Stimulated activated naive CD8-positive, alpha-beta T cell treated with anti-CD3 and anti-CD28 coated beads, Interleukin-15, Interleukin-2, amounts not matched to agents 100 ng/mL and 50 ng/mL, for 24 hours (primary cell): Measurements from ENCODE around the gene MCF2L2.

ENCODE experiments used
- H3K27ac Mint-ChIP-seq: one replicate; pipeline ENCODE4 v1.8.0; 2021; ENCODE audit warnings: mild to moderate bottlenecking, mixed read lengths
- H3K27me3 Mint-ChIP-seq: one replicate; pipeline ENCODE4 v1.8.0; 2021; ENCODE audit warnings: mixed read lengths
- H3K36me3 Mint-ChIP-seq: one replicate; pipeline ENCODE4 v1.8.0; 2021; ENCODE audit warnings: low read depth, mixed read lengths
- H3K4me1 Mint-ChIP-seq: one replicate; pipeline ENCODE4 v1.8.0; 2021; ENCODE audit warnings: low read depth, mixed read lengths
- H3K4me3 Mint-ChIP-seq: one replicate; pipeline ENCODE4 v1.8.0; 2021; ENCODE audit warnings: mild to moderate bottlenecking, mixed read lengths
- H3K9me3 Mint-ChIP-seq: one replicate; pipeline ENCODE4 v1.8.0; 2021; ENCODE audit warnings: mixed read lengths

MCF2L2 gene

DNA sequence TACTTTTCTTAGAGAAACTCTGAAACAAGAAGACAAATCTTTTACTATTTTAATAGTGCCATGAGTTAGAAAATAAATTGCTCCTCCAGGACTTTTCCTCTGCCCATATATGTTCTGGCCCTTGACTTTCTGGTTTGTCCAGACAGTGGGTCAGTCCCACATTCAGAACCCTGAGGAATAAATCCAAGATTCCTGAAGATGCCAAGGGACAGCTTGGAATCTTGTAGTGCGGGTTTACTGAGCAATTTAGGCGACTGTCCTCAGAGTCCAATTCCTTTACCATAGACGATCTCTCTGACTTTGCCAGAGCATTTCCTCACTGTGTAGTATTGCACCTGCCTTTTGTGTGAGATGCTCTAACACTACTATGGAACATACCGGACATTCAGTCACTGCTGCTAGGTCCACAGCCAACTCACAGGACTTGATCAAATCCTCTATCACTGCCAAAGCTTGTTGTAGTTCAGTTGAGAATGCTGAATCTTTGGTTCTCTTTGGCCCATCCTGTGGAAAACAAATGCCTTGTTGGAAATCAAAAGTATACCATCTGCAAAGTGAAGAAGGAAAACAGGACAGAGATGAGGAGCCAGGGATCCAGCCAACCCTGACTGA is 212.7 kb downstream of the MCF2L2 start:
- Mint-ChIP-seq H3K4me1 (peaks cover 61% of the 10 kb centered on the region), H3K36me3 (peaks cover 12% of the 10 kb centered on the region), H3K9me3 (peaks cover 5% of the 10 kb centered on the region), H3K4me3 (no peak overlapping the region), H3K27ac (no peak overlapping the region), H3K27me3 (peaks cover 7% of the 10 kb centered on the region)

DNA sequence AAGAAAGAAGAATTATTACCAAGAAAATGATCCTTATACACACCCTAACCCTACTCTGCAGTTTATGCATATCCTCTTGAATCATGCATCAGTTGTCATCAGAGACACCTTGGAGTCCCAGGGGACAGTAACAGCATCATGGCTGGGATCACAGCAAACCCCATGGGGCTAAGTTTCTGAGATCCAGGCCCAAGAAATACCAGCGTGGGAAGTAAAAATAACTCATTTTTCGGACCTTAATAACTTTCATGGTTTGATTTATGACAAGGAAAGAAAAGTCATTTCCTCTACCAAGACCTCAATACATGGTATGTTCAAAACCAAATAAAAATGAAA is 214.2 kb downstream of the MCF2L2 start:
- H3K27me3 Mint-ChIP-seq = peaks cover 7% of the 10 kb centered on the region
- H3K27ac Mint-ChIP-seq = no peak overlapping the region

GRCh38 chr3:183213415-183214276 is 214.8 kb downstream of the MCF2L2 start:
- H3K27ac Mint-ChIP-seq = no peak overlapping the region
- peaks cover 66% of the 10 kb centered on the region for H3K4me1 Mint-ChIP-seq
- no peak overlapping the region for H3K4me3 Mint-ChIP-seq

More for the DNA sequence above, 214.2 kb downstream of the MCF2L2 start:
- Mint-ChIP-seq H3K36me3 (peaks cover 17% of the 10 kb centered on the region), H3K9me3 (peaks cover 10% of the 10 kb centered on the region), H3K4me3 (no peak overlapping the region), H3K4me1 (peaks cover 66% of the 10 kb centered on the region)

GRCh38 chr3:183212565-183212964 is 215.9 kb downstream of the MCF2L2 start:
- peaks cover 22% of the 10 kb centered on the region for H3K36me3 Mint-ChIP-seq
- H3K27ac Mint-ChIP-seq = peak overlapping the region; percentile 88
- peaks cover 7% of the 10 kb centered on the region for H3K27me3 Mint-ChIP-seq
- peaks cover 66% of the 10 kb centered on the region for H3K4me1 Mint-ChIP-seq
- H3K9me3 Mint-ChIP-seq = peaks cover 10% of the 10 kb centered on the region
- H3K4me3 Mint-ChIP-seq = peak overlapping the region; percentile 16

More at GRCh38 chr3:183213415-183214276, 214.8 kb downstream of the MCF2L2 start:
- peaks cover 7% of the 10 kb centered on the region for H3K27me3 Mint-ChIP-seq
- peaks cover 17% of the 10 kb centered on the region for H3K36me3 Mint-ChIP-seq
- H3K9me3 Mint-ChIP-seq = peaks cover 10% of the 10 kb centered on the region

- peaks cover 10% of the 10 kb centered on the region for H3K9me3 Mint-ChIP-seq
- H3K4me1 Mint-ChIP-seq = peaks cover 66% of the 10 kb centered on the region
- peak overlapping the region; percentile 16 for H3K4me3 Mint-ChIP-seq
- peak overlapping the region; percentile 88 for H3K27ac Mint-ChIP-seq
- H3K36me3 Mint-ChIP-seq = peaks cover 22% of the 10 kb centered on the region
- H3K27me3 Mint-ChIP-seq = peaks cover 7% of the 10 kb centered on the region
Measured at GRCh38 chr3:183212096-183212495, 216.3 kb downstream of the MCF2L2 start.

DNA sequence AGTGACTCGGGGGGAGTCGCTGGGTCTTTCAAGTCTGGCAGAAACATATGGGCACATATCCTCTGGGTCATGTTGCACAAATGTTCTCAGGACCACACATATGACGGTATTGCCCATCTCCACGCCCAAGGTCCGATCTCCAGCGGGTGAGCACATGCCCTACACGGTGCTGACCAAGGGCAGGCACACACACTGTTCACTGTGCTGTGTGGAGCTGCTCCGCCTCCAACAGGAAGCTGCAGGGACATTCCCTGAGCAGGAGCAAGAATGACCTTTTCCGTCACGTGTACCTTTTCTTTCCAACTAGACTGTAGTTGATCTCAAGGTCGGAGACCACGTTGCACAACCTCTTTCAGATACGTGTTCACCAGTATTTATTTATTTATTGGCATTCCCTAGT is 217.1 kb downstream of the MCF2L2 start:
- Mint-ChIP-seq H3K4me3 (peak overlapping the region; percentile 19), H3K9me3 (peaks cover 10% of the 10 kb centered on the region), H3K4me1 (peaks cover 73% of the 10 kb centered on the region), H3K27ac (peak overlapping the region; percentile 88), H3K36me3 (peaks cover 22% of the 10 kb centered on the region), H3K27me3 (peaks cover 7% of the 10 kb centered on the region)

DNA sequence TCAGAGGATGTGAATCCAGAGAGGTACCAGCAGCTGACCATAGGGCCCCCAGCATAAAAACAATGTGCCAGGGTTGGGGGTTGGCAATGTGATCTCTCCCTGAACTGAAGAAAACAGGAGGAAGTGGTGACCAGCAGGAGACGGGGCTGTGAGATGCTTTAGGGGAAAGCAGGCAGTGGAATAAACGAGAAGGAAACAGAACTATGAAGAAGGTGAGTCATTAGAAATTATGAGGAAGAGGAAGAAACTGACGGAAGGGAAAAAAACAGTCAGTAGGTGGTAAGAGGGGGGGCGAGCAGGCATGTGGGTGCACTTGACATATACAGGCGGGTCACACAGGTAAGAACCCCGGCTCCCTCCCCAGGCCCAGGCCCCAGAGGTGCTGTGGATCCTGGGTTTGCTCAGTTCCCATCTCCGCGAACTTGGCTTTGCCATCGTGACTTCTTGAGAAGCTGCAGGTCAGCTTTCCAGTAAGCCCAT is 217.5 kb downstream of the MCF2L2 start:
- Mint-ChIP-seq H3K27ac (peak overlapping the region; percentile 88), H3K27me3 (peaks cover 7% of the 10 kb centered on the region), H3K4me3 (peak overlapping the region; percentile 19), H3K36me3 (peaks cover 22% of the 10 kb centered on the region), H3K9me3 (peaks cover 10% of the 10 kb centered on the region), H3K4me1 (peaks cover 77% of the 10 kb centered on the region)

GRCh38 chr3:183210341-183210740 is 218.1 kb downstream of the MCF2L2 start:
- peaks cover 10% of the 10 kb centered on the region for H3K9me3 Mint-ChIP-seq
- H3K4me1 Mint-ChIP-seq = peaks cover 83% of the 10 kb centered on the region
- peak overlapping the region; percentile 88 for H3K27ac Mint-ChIP-seq
- H3K4me3 Mint-ChIP-seq = no peak overlapping the region
- H3K36me3 Mint-ChIP-seq = peaks cover 22% of the 10 kb centered on the region
- H3K27me3 Mint-ChIP-seq = peaks cover 7% of the 10 kb centered on the region

- Mint-ChIP-seq H3K27ac (peak overlapping the region; percentile 96), H3K4me1 (peaks cover 80% of the 10 kb centered on the region), H3K9me3 (peaks cover 16% of the 10 kb centered on the region), H3K36me3 (peaks cover 28% of the 10 kb centered on the region), H3K4me3 (peak overlapping the region; percentile 38), H3K27me3 (peaks cover 1% of the 10 kb centered on the region)
Measured at GRCh38 chr3:183208800-183209199, 219.6 kb downstream of the MCF2L2 start.

DNA sequence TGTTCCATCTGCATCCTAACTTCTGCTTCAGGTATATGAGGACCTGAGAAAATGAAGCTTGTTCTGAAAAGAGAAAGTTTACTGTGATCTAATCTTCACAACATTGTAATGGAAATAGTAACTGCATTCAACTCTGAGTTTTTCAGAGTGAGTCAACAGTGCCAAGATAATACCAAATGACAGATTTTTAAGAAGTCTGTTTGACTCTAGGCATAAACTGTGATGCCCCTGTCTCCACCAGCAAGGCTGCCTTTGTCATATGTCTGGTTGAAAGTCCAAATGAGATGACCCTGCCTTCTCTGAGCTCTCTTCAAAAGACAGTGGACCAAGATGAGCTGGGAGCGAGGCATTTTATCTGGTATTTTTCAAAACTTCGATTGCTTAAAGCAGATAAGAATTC is 220.2 kb downstream of the MCF2L2 start:
- Mint-ChIP-seq H3K4me3 (peak overlapping the region; percentile 46), H3K9me3 (peaks cover 21% of the 10 kb centered on the region), H3K27ac (peak overlapping the region; percentile 96), H3K36me3 (peaks cover 33% of the 10 kb centered on the region), H3K4me1 (peaks cover 79% of the 10 kb centered on the region), H3K27me3 (no peaks in the 10 kb centered on the region)

GRCh38 chr3:183203670-183204069 is 224.7 kb downstream of the MCF2L2 start:
- no peaks in the 10 kb centered on the region for H3K27me3 Mint-ChIP-seq

GRCh38 chr3:183202004-183202722 is 226.3 kb downstream of the MCF2L2 start:
- Mint-ChIP-seq H3K27ac (no peak overlapping the region), H3K27me3 (no peaks in the 10 kb centered on the region), H3K4me1 (peaks cover 36% of the 10 kb centered on the region), H3K36me3 (peaks cover 19% of the 10 kb centered on the region), H3K4me3 (peak overlapping the region; percentile 36), H3K9me3 (peaks cover 22% of the 10 kb centered on the region)

More at GRCh38 chr3:183203670-183204069, 224.7 kb downstream of the MCF2L2 start:
- H3K4me1 Mint-ChIP-seq = peaks cover 51% of the 10 kb centered on the region
- H3K9me3 Mint-ChIP-seq = peaks cover 20% of the 10 kb centered on the region
- H3K36me3 Mint-ChIP-seq = peaks cover 25% of the 10 kb centered on the region
- no peak overlapping the region for H3K4me3 Mint-ChIP-seq
- no peak overlapping the region for H3K27ac Mint-ChIP-seq

GRCh38 chr3:183198939-183199338 is 229.5 kb downstream of the MCF2L2 start:
- Mint-ChIP-seq H3K9me3 (peaks cover 19% of the 10 kb centered on the region), H3K27ac (no peak overlapping the region), H3K36me3 (peaks cover 14% of the 10 kb centered on the region)

GRCh38 chr3:183197734-183198133 is 230.7 kb downstream of the MCF2L2 start:
- H3K27me3 Mint-ChIP-seq = no peaks in the 10 kb centered on the region
- H3K36me3 Mint-ChIP-seq = peaks cover 7% of the 10 kb centered on the region
- no peak overlapping the region for H3K4me3 Mint-ChIP-seq
- H3K27ac Mint-ChIP-seq = no peak overlapping the region
- H3K9me3 Mint-ChIP-seq = peaks cover 10% of the 10 kb centered on the region
- peaks cover 20% of the 10 kb centered on the region for H3K4me1 Mint-ChIP-seq

More at GRCh38 chr3:183198939-183199338, 229.5 kb downstream of the MCF2L2 start:
- Mint-ChIP-seq H3K4me1 (peaks cover 17% of the 10 kb centered on the region), H3K4me3 (no peak overlapping the region), H3K27me3 (no peaks in the 10 kb centered on the region)

- peaks cover 13% of the 10 kb centered on the region for H3K4me1 Mint-ChIP-seq
- no peaks in the 10 kb centered on the region for H3K36me3 Mint-ChIP-seq
- H3K4me3 Mint-ChIP-seq = no peak overlapping the region
- no peaks in the 10 kb centered on the region for H3K27me3 Mint-ChIP-seq
- H3K27ac Mint-ChIP-seq = no peak overlapping the region
- H3K9me3 Mint-ChIP-seq = peaks cover 3% of the 10 kb centered on the region
Measured at GRCh38 chr3:183195266-183195665, 233.2 kb downstream of the MCF2L2 start.
